ENCODE data around the gene LRRIQ1.
"Not testable (repeated sequence)": the region's sequence is repeated elsewhere in the genome, so short reads cannot be mapped to it uniquely, and the experiment has no call there.

LRRIQ1 gene

GRCh38 chr12:85036234-85036707, at the start of gene LRRIQ1, which contains the start of gene TSPAN19:
LRRIQ1 (plus strand) TSS chr12:85036351; CDS start chr12:85038177, 1,826 bp downstream.
TSPAN19 (minus strand) TSS chr12:85036277; CDS start chr12:85029946, 6,331 bp downstream.
- DNase-seq (ENCODE audit: low read depth), result no peak

GRCh38 chr12:84986586-84986985, 49.6 kb upstream of the LRRIQ1 start:
- DNase-seq (ENCODE audit: low read depth), result no peak

GRCh38 chr12:84994426-84994825, 41.7 kb upstream of the LRRIQ1 start:
- no peak for DNase-seq (ENCODE audit: low read depth)

GRCh38 chr12:84995641-84996040, 40.5 kb upstream of the LRRIQ1 start:
- no peak for DNase-seq (ENCODE audit: low read depth)

DNA sequence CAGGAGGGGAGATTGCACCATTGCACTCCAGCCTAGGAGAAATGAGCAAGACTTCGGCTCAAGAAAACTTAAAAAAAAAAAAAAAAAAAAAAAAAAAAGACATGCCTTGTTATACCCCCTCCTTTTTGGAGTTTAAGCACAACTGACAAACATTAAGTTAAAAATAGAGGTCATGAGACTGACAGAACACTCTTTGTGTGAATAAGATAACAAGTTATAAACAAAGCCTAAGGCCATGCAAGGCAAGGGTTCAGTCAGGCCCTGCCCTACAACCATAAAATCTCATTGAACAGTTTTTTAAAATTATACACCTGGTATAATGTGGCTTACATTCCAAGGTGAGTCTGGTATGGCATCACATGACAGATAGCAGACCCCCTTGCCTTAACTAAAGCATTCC, 39.4 kb upstream of the LRRIQ1 start:
- DNase-seq (ENCODE audit: low read depth), result no peak

GRCh38 chr12:84998341-84998740, 37.8 kb upstream of the LRRIQ1 start:
- no peak for DNase-seq (ENCODE audit: low read depth)

- DNase-seq (ENCODE audit: low read depth), result no peak
These were observed 35.4 kb upstream of the LRRIQ1 start for GRCh38 chr12:85000729-85001128.

DNA sequence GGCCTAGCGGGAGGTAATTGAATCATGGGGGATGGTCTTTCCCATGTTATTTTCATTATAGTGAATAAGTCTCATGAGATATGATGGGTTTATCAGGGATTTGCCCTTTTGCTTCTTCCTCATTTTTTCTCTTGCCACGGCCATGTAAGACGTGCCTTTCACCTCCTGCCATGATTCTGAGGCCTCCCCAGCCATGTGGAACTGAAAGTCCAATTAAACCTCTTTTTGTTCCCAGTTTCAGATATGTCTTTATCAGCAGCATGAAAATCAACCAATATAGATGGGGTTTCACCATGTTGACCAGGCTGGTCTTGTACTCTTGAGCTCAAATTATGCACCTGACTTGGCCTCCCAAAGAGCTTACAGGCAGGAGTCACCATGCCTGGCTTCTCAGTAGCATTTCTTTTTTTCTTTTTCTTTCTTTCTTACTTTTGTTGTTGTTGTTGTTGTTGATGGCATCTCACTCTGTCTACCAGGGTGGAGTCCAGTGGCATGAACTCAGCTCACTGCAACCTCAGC, 33.3 kb upstream of the LRRIQ1 start:
- DNase-seq (ENCODE audit: low read depth), result no peak

DNA sequence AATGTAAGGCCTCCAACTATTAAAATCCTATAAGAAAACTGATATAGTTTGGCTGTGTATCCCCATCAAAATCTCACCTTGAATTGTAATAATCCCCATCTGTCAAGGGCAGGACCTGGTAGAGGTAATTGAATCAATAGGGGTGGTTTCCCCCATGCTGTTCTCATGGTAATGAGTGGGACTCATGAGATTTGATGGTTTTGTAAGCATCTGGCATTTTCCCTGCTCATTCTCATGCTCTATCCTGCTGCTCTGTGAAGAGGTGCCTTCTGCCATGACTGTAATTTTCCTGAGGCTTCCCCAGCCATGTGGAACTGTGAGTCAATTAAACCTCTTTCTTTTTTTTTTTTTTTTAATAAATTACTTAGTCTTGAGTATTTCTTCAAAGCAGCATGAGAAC, 31.9 kb upstream of the LRRIQ1 start:
- no peak for DNase-seq (ENCODE audit: low read depth)

GRCh38 chr12:85005047-85005446, 31.1 kb upstream of the LRRIQ1 start:
- DNase-seq (ENCODE audit: low read depth), result not testable (repeated sequence)

DNA sequence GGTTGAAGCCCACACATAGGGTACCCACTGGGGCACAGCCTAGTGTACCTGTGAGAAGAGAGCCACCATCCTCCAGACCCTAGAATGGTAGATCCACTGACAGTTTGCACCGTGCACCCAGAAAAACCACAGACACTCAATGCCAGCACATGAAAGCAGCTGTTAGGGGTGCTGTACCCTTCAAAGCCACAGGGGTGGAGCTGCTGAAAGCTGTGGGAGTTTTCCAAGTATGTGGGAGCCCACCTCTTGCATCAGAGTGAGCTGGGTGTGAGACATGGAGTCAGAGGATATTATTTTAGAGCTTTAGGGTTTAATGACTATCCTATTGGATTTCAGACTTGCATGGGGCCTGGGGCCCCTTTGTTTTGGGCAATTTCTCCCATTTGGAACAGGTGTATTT, 30.5 kb upstream of the LRRIQ1 start:
- DNase-seq (ENCODE audit: low read depth), result no peak

GRCh38 chr12:85006206-85006605, 29.9 kb upstream of the LRRIQ1 start:
- no peak for DNase-seq (ENCODE audit: low read depth)

DNA sequence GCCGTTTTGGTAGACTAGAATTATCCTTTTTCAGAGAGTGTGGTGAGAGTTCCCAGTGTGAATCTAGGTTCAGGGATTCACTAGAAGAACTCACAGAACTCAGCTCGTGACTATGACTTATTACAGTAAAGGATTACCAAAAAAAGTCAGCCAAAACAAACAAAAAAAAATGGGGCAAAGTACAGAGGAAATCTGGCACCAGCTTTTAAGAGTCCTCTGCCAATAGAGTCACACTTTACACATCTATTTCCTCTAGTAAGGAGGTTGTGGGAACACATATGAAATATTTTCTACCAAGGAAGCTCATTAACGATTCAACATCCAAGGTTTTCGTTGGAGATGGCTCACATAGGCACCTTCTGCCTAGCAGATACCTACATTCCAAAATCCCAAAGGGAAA, 28.3 kb upstream of the LRRIQ1 start:
- no peak for DNase-seq (ENCODE audit: low read depth)

DNA sequence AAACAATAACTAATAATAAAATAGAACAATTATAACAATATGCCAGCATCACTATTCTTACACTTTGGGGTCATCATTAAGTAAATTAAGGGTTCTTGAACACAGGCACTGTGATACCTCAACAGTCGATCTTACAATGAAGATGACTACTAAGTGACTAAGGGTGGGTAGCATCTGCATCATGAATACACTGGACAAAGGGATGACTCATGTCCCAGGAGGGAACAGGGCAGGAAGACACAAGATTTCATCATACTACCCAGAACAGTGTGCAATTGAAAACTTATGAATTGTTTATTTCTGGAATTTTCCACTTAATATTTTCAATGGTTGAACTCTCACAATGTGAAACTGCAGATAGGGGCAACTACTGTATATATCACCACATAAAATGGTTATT, 19.7 kb upstream of the LRRIQ1 start:
- DNase-seq (ENCODE audit: low read depth), result no peak

DNA sequence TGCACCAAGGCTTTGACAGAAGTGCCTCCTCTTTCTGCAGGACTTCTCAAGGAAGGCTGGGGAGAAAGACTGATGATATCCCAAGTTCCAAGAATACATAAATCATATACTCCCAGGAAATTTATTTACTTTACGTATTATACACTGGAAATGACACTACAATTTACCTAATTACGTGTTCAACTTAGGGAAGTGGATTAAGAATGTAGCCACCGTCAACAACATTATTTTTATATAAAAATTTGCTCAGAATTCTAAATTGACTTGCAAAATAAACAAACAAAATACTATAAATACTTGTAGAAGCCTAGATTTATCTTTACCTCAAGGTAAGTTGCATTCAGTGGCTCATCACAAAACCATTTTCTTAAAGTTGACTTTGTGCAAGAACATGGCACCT, 19.0 kb upstream of the LRRIQ1 start:
- no peak for DNase-seq (ENCODE audit: low read depth)

DNA sequence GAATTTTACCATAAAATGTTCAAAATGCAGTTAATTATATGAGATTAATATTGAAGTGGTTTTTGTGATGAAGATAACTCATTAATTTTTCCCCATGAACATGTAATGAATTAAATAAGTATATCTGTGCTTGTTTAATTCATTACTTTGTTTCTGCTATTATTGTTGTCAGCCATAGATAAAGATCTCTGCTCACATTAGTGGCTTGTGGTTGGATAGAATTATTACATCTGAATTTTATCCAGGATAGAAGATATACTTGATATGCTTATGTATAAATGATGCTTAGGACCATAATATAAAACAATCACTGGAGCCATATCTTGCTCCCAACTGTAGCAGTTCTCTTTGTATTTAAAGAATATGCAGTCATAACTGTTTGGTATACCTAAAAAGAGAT, 18.5 kb upstream of the LRRIQ1 start:
- DNase-seq (ENCODE audit: low read depth), result no peak

GRCh38 chr12:85018098-85018497, 18.1 kb upstream of the LRRIQ1 start:
- DNase-seq (ENCODE audit: low read depth), result no peak

DNA sequence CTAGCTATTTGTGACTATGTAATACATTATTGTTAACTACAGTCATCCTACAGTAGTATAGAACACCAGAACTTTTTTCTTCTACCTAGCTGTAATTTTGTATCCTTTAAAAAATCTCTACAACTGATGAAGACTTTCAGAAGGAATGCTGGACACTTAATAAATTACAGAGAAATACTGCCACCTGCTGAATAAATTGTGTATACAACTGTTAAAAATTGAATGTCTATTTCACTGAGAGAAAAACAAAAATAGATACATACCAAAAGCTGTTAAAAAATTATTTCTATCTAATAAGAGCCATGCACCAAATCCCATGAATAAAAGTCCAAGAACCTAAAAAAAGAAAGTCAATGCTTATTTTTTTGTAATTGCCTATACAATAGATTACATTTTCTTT, 6.7 kb upstream of the LRRIQ1 start:
- no peak for DNase-seq (ENCODE audit: low read depth)

GRCh38 chr12:85036733-85037132, 582 bp downstream of the LRRIQ1 start:
- DNase-seq (ENCODE audit: low read depth), result no peak

GRCh38 chr12:85041395-85041794, 5.2 kb downstream of the LRRIQ1 start:
- no peak for DNase-seq (ENCODE audit: low read depth)

GRCh38 chr12:85043829-85044228, 7.7 kb downstream of the LRRIQ1 start:
- DNase-seq (ENCODE audit: low read depth), result no peak

- no peak for DNase-seq (ENCODE audit: low read depth)
These were observed 21.3 kb downstream of the LRRIQ1 start for GRCh38 chr12:85057370-85057963.

- DNase-seq (ENCODE audit: low read depth), result no peak
These were observed 22.2 kb downstream of the LRRIQ1 start for GRCh38 chr12:85058339-85058738.

GRCh38 chr12:85059594-85059993, 23.4 kb downstream of the LRRIQ1 start:
- DNase-seq (ENCODE audit: low read depth), result no peak

Data from stimulated activated CD8-positive, alpha-beta memory T cell treated with anti-CD3 and anti-CD28 coated beads, Interleukin-7, amount 100 ng/mL, for 24 hours (primary cell).